Upper lobe of right lung (tissue), 1 donor: ENCODE results near the gene PTPRT. TPM values are rescaled to one million over a fixed set of nuclear protein-coding genes. Genes with fewer than 3 reads are reported as not detected.

Experiments used
- ATAC-seq: fragments of 200-7000 bp; cut with Tn5 transposase; one replicate; pipeline ENCODE4 v1.9.1; 2020; ENCODE audit warnings: mild to moderate bottlenecking, moderate library complexity
- DNase-seq: peaks from one replicate; pipeline ENCODE4 v3.0.0-alpha.2; 2020
- H3K27ac ChIP-seq: fragments of 200-600 bp; one replicate; pipeline ENCODE4 v1.8.0; 2022
- H3K27me3 ChIP-seq: fragments of 200-600 bp; one replicate; pipeline ENCODE4 v1.8.0; 2022; ENCODE audit warnings: mild to moderate bottlenecking
- H3K36me3 ChIP-seq: fragments of 200-600 bp; one replicate; pipeline ENCODE4 v1.8.0; 2022
- H3K4me1 ChIP-seq: fragments of 200-600 bp; one replicate; pipeline ENCODE4 v1.8.0; 2022
- H3K4me3 ChIP-seq: fragments of 200-600 bp; one replicate; pipeline ENCODE4 v1.8.0; 2022; ENCODE audit warnings: mild to moderate bottlenecking
- H3K9me3 ChIP-seq: fragments of 200-600 bp; one replicate; pipeline ENCODE4 v1.8.0; 2022
- intact Hi-C: fragments of 100-400 bp; cut with DNase I; formaldehyde crosslinking; loops from one replicate; pipeline ENCODE4 v1.11.0; 2022
- total RNA-seq: library from RNA; stranded (reverse); fragmentation: NEBNext Ultra II Directional; extraction: Animal tissue kit (Norgen Biotek cat#: 25700); gene quantifications from one replicate; pipeline ENCODE4 v1.2.1, GENCODE V29; 2021
- TF ChIP-seq, protein P1 (sequence below): fragments of 200-600 bp; IDR thresholded peaks from one replicate; pipeline ENCODE4 v1.8.0; 2022; ENCODE audit warnings: antibody characterized with exemption
- donor health status: DM: no; HTN: yes; CAD: no; lungs with severe emphysema.

PTPRT gene
- total RNA-seq, 1 donor from 2014 or later = 0.46 TPM

DNA sequence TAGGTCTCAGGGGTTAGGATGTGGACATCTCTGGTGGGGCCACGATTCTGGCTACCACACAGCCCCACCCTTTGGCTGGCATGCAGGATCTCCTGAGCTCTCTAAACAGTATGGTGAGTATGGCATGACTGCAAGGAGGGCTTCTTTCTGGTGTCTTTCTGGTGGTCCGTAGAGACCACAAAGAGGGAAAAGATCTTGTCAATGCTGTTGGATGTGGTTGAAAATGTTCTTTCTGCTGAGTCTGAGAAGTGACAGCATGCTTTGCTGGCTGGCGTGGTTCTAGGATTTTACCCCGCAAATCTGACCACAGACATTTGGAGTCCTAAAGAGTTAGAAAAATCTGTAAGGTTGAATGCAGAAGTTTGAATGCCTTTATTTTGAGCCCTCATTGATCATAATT is 1096.7 kb downstream of the PTPRT start:
- Histone ChIP-seq H3K4me3 (no peak overlapping the region), H3K27ac (no peak overlapping the region), H3K4me1 (no peaks in the 10 kb centered on the region), H3K36me3 (no peaks in the 10 kb centered on the region), H3K27me3 (no peaks in the 10 kb centered on the region), H3K9me3 (no peaks in the 10 kb centered on the region)
- ATAC-seq = no peak
- DNase-seq = no peak
- TF ChIP-seq, protein P1, sequence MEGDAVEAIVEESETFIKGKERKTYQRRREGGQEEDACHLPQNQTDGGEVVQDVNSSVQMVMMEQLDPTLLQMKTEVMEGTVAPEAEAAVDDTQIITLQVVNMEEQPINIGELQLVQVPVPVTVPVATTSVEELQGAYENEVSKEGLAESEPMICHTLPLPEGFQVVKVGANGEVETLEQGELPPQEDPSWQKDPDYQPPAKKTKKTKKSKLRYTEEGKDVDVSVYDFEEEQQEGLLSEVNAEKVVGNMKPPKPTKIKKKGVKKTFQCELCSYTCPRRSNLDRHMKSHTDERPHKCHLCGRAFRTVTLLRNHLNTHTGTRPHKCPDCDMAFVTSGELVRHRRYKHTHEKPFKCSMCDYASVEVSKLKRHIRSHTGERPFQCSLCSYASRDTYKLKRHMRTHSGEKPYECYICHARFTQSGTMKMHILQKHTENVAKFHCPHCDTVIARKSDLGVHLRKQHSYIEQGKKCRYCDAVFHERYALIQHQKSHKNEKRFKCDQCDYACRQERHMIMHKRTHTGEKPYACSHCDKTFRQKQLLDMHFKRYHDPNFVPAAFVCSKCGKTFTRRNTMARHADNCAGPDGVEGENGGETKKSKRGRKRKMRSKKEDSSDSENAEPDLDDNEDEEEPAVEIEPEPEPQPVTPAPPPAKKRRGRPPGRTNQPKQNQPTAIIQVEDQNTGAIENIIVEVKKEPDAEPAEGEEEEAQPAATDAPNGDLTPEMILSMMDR = no peak
- intact Hi-C loops = no loop called here

DNA sequence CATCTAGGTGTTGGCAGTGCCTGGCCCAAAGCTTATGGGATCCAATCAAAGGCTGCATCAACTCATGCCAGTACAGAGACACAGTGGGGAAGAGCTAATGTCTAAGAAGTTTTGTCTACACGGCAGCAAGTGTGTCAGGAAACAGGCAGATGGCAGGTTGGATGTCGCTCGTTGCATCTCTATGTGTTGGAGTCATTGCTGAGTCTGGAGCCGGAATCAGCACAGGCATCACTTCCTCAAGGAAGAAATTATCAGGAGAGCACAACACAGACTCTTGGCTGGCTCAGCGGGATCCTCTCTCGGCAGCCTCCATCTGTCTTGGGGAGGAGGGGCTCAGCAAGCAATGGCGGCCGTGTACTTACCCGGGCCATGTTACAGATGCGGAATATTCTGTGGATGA is 1104.3 kb downstream of the PTPRT start:
- no peaks in the 10 kb centered on the region for H3K4me1 ChIP-seq
- H3K36me3 ChIP-seq = no peaks in the 10 kb centered on the region
- H3K27ac ChIP-seq = no peak overlapping the region
- DNase-seq (no peak), ATAC-seq (no peak)
- intact Hi-C loops = no loop called here
- H3K9me3 ChIP-seq = no peaks in the 10 kb centered on the region
- TF ChIP-seq, protein P1 = no peak
- no peak overlapping the region for H3K4me3 ChIP-seq
- H3K27me3 ChIP-seq = no peaks in the 10 kb centered on the region

DNA sequence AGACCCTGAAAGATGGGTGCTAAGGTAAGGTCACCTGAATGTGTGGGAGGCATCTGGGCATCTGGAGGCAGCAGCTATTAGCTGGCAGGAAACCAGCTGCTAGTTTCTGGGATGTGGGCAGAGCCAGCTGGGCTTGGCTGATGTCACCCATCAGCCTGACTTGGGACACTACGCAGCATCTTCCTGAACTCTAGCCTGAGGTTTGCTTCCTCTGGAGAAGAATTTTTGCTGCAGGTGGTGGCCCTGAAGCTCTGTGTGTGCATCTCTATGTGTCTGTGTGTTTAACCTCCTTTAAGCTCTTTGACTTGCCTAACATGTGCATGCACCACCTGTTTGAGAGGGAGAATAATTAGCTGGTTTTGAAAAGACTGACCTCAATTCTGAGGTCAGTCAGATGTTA is 1106.4 kb downstream of the PTPRT start:
- ATAC-seq (no peak), DNase-seq (no peak)
- intact Hi-C loops = no loop called here
- no peaks in the 10 kb centered on the region for H3K9me3 ChIP-seq
- H3K36me3 ChIP-seq = no peaks in the 10 kb centered on the region
- no peaks in the 10 kb centered on the region for H3K27me3 ChIP-seq
- H3K4me3 ChIP-seq = no peak overlapping the region
- no peaks in the 10 kb centered on the region for H3K4me1 ChIP-seq
- TF ChIP-seq, protein P1 = no peak
- no peak overlapping the region for H3K27ac ChIP-seq

GRCh38 chr20:42082611-42083010 is 1107.1 kb downstream of the PTPRT start:
- intact Hi-C loops = no loop called here
- no peaks in the 10 kb centered on the region for H3K4me1 ChIP-seq
- no peak overlapping the region for H3K27ac ChIP-seq
- no peak for ATAC-seq
- DNase-seq = no peak
- no peak overlapping the region for H3K4me3 ChIP-seq
- H3K36me3 ChIP-seq = no peaks in the 10 kb centered on the region
- H3K9me3 ChIP-seq = no peaks in the 10 kb centered on the region
- H3K27me3 ChIP-seq = no peaks in the 10 kb centered on the region
- TF ChIP-seq, protein P1 = no peak

DNA sequence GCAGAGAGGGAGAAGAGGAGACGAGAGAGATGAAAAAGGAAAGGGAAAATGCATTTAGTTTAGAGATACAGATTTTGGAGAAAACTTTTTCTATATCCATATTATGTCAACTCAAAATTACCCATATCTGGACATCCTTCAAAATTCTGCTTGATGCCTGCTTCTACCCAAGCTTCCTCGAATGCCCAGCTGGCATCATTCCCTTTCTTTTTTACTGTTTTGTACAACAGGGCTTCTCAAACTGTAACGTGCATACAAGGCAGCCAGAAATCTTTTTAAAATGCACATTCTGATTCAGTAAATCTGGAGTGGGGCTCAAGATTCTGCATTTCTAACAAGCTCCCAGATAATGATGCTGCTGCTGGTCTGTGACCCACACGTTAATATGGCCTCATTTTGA is 1108.8 kb downstream of the PTPRT start:
- no peaks in the 10 kb centered on the region for H3K36me3 ChIP-seq
- DNase-seq (no peak), ATAC-seq (no peak)
- H3K4me1 ChIP-seq = no peaks in the 10 kb centered on the region
- H3K9me3 ChIP-seq = no peaks in the 10 kb centered on the region
- H3K27me3 ChIP-seq = no peaks in the 10 kb centered on the region
- intact Hi-C loops = no loop called here
- no peak overlapping the region for H3K4me3 ChIP-seq
- H3K27ac ChIP-seq = no peak overlapping the region
- TF ChIP-seq, protein P1 = no peak

GRCh38 chr20:42074944-42075343 is 1114.8 kb downstream of the PTPRT start:
- DNase-seq = no peak
- Histone ChIP-seq H3K9me3 (no peaks in the 10 kb centered on the region), H3K4me3 (no peak overlapping the region), H3K36me3 (no peaks in the 10 kb centered on the region), H3K27me3 (no peaks in the 10 kb centered on the region), H3K27ac (no peak overlapping the region), H3K4me1 (no peaks in the 10 kb centered on the region)
- TF ChIP-seq, protein P1 = no peak
- ATAC-seq = peak; percentile 34
- intact Hi-C loops = no loop called here
